CD4-positive, alpha-beta T cell treated with Interleukin-17A for 1 hour (primary cell): ENCODE measurements around the gene OR7C2.

ENCODE experiments used
- DNase-seq: peaks from one replicate; pipeline ENCODE4 v3.0.0-alpha.2; 2020

OR7C2 gene

DNA sequence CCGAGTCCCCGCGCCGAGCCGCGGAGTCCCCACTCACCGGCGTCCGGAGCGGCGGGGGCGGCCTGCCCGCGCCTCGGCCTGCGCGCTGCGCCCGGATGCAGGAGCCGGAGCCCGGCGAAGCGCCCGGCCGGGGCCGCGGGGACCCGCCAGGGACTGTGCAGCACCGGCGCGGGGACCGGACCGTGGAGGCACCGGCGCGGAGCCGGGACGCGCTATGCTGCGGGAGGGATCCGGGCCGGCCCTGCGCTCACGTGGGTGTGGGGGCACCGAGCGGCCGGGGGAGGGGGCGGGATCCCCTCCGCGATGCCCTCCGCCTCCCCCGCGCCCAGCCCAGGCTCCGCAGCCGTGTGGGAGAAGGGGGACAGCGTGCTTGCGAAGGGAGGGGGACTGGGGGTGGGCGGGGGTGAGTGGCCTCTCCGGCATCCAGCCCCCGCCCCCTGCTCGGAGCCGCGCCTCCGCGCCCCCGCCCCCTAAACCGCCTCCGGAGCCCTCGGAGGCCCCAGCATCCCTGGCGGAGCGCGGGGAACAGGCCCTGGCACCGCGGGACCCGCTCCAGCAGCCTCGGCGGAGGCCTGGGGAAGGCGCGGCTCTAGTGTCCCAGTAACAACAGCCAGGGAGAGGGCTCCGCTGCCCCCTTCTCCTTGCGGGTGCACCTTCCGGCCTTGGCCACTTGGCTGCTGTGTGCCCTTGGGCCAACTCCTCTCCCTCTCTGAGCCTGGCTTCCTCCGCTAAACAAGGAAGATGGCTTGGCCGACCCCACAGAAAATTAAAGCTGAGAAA, 38.4 kb downstream of the OR7C2 start, which contains the start of gene SLC1A6:
SLC1A6 (minus strand) TSS at position 389 of the 780 bp plus-strand sequence. CDS start 6,954 bp downstream, outside the sequence.
- no peak for DNase-seq

DNA sequence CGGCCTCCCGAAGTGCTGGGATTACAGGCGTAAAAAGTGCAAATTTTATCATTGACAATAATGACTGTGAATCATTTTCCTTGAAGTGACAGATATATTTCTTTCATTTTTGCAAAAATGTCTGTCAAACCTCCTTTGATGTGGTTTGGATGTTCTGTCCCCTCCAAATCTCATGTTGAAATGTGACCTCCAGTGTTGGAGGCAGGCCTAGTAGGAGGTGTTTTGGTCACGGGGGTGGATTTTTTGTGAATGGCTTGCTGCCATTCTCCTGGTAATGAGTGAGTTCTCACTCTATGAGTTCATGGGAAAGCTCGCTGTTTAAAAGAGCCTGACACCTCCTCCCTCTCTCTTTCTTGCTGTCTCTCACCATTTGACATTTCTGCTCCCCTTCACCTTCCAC, 43.8 kb downstream of the OR7C2 start:
- no peak for DNase-seq
